ENCODE measurements around the gene PCSK4. TPM values are rescaled to one million over a fixed set of nuclear protein-coding genes. Genes with fewer than 3 reads are reported as not detected.

The PCSK4 gene
- total and polyA plus RNA-seq, 9 of the 15 experiments (the other 6 are each of a cell fraction or from before 2014, with no cell fraction given): 0.01 to 9.1 (median 2.1) TPM; not detected in 1

- peak; percentile 7; the same call in 1 of the 2 replicates for TF ChIP-seq TEAD4 (IDR thresholded peaks at IDR 0.05; ENCODE audit: low read length)
- TF ChIP-seq TEAD4 (CRISPR knock-in tag; IDR thresholded peaks at IDR 0.05; ENCODE audit: borderline replicate concordance): no peak
- TF ChIP-seq ZFX (CRISPR knock-in tag; IDR thresholded peaks at IDR 0.05): peak; percentile 100
- TF ChIP-seq L3MBTL2 (IDR thresholded peaks at IDR 0.05): peak; percentile 78
- TF ChIP-seq, protein P1, sequence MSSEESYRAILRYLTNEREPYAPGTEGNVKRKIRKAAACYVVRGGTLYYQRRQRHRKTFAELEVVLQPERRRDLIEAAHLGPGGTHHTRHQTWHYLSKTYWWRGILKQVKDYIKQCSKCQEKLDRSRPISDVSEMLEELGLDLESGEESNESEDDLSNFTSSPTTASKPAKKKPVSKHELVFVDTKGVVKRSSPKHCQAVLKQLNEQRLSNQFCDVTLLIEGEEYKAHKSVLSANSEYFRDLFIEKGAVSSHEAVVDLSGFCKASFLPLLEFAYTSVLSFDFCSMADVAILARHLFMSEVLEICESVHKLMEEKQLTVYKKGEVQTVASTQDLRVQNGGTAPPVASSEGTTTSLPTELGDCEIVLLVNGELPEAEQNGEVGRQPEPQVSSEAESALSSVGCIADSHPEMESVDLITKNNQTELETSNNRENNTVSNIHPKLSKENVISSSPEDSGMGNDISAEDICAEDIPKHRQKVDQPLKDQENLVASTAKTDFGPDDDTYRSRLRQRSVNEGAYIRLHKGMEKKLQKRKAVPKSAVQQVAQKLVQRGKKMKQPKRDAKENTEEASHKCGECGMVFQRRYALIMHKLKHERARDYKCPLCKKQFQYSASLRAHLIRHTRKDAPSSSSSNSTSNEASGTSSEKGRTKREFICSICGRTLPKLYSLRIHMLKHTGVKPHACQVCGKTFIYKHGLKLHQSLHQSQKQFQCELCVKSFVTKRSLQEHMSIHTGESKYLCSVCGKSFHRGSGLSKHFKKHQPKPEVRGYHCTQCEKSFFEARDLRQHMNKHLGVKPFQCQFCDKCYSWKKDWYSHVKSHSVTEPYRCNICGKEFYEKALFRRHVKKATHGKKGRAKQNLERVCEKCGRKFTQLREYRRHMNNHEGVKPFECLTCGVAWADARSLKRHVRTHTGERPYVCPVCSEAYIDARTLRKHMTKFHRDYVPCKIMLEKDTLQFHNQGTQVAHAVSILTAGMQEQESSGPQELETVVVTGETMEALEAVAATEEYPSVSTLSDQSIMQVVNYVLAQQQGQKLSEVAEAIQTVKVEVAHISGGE (CRISPR knock-in tag; IDR thresholded peaks at IDR 0.05): 0 out of 6 replicates have a peak, but pooled peaks of 2 of the 3 experiments have one; percentile 13 to 61
- no peak for TF ChIP-seq FOXM1 (IDR thresholded peaks at IDR 0.05; ENCODE audit: low read depth)
- peak; percentile 48; the same call in 1 of the 2 replicates for TF ChIP-seq FOXM1 (CRISPR knock-in tag; IDR thresholded peaks at IDR 0.05; ENCODE audit: low read depth)
- TF ChIP-seq ZBTB33 (CRISPR knock-in tag; IDR thresholded peaks at IDR 0.05): peak; percentile 87
- TF ChIP-seq POLR2H (tag; IDR thresholded peaks at IDR 0.05; ENCODE audit: low read depth): peak; percentile 96
- TF ChIP-seq HNRNPLL (IDR thresholded peaks at IDR 0.05; ENCODE audit: low read depth, low read length, poor library complexity, severe bottlenecking): peak; percentile 65
- peak; percentile 22; the same call in 1 of the 2 replicates for TF ChIP-seq NR2C1 (IDR thresholded peaks at IDR 0.05)
- TF ChIP-seq NR2C1 (tag; IDR thresholded peaks at IDR 0.05): peak; percentile 38; the same call in 1 of the 2 replicates
- TF ChIP-seq CHD2 (IDR thresholded peaks at IDR 0.05; ENCODE audit: low read depth, low read length): peak; percentile 99
- no peak for TF ChIP-seq MAFK (IDR thresholded peaks at IDR 0.05; ENCODE audit: low read length)
- no peak for TF ChIP-seq ZNF696 (CRISPR knock-in tag; conservative IDR thresholded peaks at IDR 0.05)
- TF ChIP-seq BRCA1 (IDR thresholded peaks at IDR 0.05): no peak
- 0 out of 2 replicates have a peak, but pooled peaks have one; percentile 74 for TF ChIP-seq BRCA1 (CRISPR knock-in tag; IDR thresholded peaks at IDR 0.05)
- TF ChIP-seq ZNF57 (CRISPR knock-in tag; IDR thresholded peaks at IDR 0.05): no peak
- peak; percentile 61 for TF ChIP-seq SMAD4 (CRISPR knock-in tag; conservative IDR thresholded peaks at IDR 0.05)
- TF ChIP-seq ZNF311 (CRISPR knock-in tag; IDR thresholded peaks at IDR 0.05): no peak
- TF ChIP-seq ZNF639 (CRISPR knock-in tag; conservative IDR thresholded peaks at IDR 0.05 in 1 of 2, IDR thresholded peaks at IDR 0.05 in 1 of 2): peak in 1 of 2 experiments; percentile 76; a peak in 1 of 4 replicates
Measured at GRCh38 chr19:1438035-1438932, 51.9 kb downstream of the PCSK4 start, which contains the start of gene RPS15 (continued).
